Ovary (tissue), 9 donors: ENCODE data around the gene FSTL1. TPM values are rescaled to one million over a fixed set of nuclear protein-coding genes. Genes with fewer than 3 reads are reported as not detected.

ENCODE experiments used
- DNase-seq, 5 donors: peaks; one replicate each; pipeline ENCODE4 v3.0.0-alpha.2; 2019 to 2020
- H3K27ac ChIP-seq, 2 donors: fragments of 200-600 bp; one replicate each; pipeline versions ENCODE4 v1.5.1 to v1.8.0; 2019 to 2022
- H3K27me3 ChIP-seq: fragments of 200-600 bp; one replicate; pipeline ENCODE4 v1.8.0; 2022
- H3K36me3 ChIP-seq: fragments of 200-600 bp; sonication (generic); one replicate; pipeline ENCODE4 v1.5.1; 2019
- H3K4me1 ChIP-seq: one replicate; pipeline ENCODE4 v1.8.1; 2013; ENCODE audit warnings: mild to moderate bottlenecking, moderate library complexity; ENCODE audit not compliant: insufficient read depth
- H3K4me3 ChIP-seq: fragments of 200-600 bp; sonication (generic); one replicate; pipeline ENCODE4 v1.5.1; 2017
- H3K9me3 ChIP-seq, 2 donors: fragments of 200-600 bp in 1 of 2; sonication (generic) in 1 of 2; one replicate each; pipeline versions ENCODE4 v1.5.1 to v1.8.1; 2013 to 2019; ENCODE audit warnings: mild to moderate bottlenecking in 1 of 2, moderate library complexity in 1 of 2
- EP300 ChIP-seq: sonication (generic); formaldehyde crosslinking; IDR thresholded peaks from one replicate; pipeline ENCODE4 v1.6.1; 2017; ENCODE audit warnings: antibody characterized with exemption
- POLR2A ChIP-seq: fragments of 450-650 bp; IDR thresholded peaks from one replicate; pipeline ENCODE4 v1.6.1; 2017; ENCODE audit warnings: antibody characterized with exemption, mild to moderate bottlenecking, moderate library complexity
- WGBS, 3 donors: extraction: QIAGEN DNeasy Blood & Tissue Kit in 1 of 3; methylation state at CpG; one replicate each; pipeline versions ENCODE4 v1.1.5 to v1.1.7; 2013 to 2017; 5-methylcytosine and 5-hydroxymethylcytosine counted together
- intact Hi-C, 4 donors: fragments of 100-400 bp; cut with DNase I; formaldehyde crosslinking; loops; one replicate each; pipeline versions ENCODE4 v1.11.0 to v1.15.1; 2022 to 2023
- polyA plus RNA-seq, 2 donors: library from polyadenylated mRNA; stranded (reverse); fragments of 200-250 nt in 1 of 2; fragments of 350-450 nt in 1 of 2; fragmentation: Illumina TruSeq in 1 of 2; extraction: RNeasy Lipid Tissue Mini Kit (QIAGEN cat#74804) in 1 of 2; gene quantifications; one replicate each; pipeline ENCODE4 v1.2.3, GENCODE V29; 2013 to 2014
- total RNA-seq, 7 donors: library from RNA; depleted of rRNA in 2 of 7; stranded (reverse); fragments of >200 nt in 2 of 7; fragmentation: NEBNext Ultra II Directional in 3 of 7; extraction: Animal tissue kit (Norgen Biotek cat#: 25700) in 3 of 7; gene quantifications; one replicate each; pipeline versions ENCODE4 v1.1.0 to v1.2.4, GENCODE V29; 2016 to 2023
- TF ChIP-seq, protein P1 (sequence below), 3 donors: fragments of 450-650 bp in 2 of 3; fragments of 200-600 bp in 1 of 3; IDR thresholded peaks; one replicate each; pipeline versions ENCODE4 v1.5.1 to v1.8.0; 2016 to 2022; ENCODE audit warnings: antibody characterized with exemption in 3 of 3, mild to moderate bottlenecking in 1 of 3
- donor health status: DM: no; HTN: no; CAD: no; lungs with moderate emphysema.
- donor health status: DM: no; HTN: no; CAD: no.
- donor health status: Bipolar disorder and iron deficiency.
- donor health status: DM: yes; HTN: yes; CAD: no.
- donor health status: DM: no; HTN: no; CAD: no.
- donor health status: DM: yes; HTN: yes; CAD: no.

FSTL1 gene
- total and polyA plus RNA-seq, 9 donors = 98.0 to 357 (median 204) TPM

DNA sequence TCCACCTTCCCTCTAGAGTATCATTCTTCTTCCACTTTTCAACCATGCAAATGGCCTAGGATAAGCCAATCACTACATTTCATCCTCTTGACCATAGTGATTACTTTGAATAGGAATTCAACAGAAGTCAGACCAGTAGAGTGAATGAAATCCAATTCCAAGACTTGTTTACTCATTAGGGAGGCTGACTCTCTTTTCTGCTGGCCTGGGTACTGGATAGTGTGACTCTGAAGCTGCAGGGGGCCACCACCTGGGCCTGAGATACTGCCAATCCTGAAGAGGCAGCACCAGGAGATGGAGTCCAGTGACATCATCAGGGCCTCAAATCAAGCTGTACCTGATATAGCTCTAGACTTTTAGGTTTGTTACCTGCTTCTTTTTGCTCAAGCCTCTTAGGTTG is 7.0 kb upstream of the FSTL1 start:
- DNase-seq = no peak
- Histone ChIP-seq H3K9me3 (no peaks in the 10 kb centered on the region), H3K27me3 (no peaks in the 10 kb centered on the region), H3K36me3 (no peaks in the 10 kb centered on the region), H3K27ac (no peak overlapping the region), H3K4me3 (no peak overlapping the region), H3K4me1 (peaks cover 5% of the 10 kb centered on the region)
- TF ChIP-seq POLR2A (no peak), EP300 (no peak)
- TF ChIP-seq, protein P1, sequence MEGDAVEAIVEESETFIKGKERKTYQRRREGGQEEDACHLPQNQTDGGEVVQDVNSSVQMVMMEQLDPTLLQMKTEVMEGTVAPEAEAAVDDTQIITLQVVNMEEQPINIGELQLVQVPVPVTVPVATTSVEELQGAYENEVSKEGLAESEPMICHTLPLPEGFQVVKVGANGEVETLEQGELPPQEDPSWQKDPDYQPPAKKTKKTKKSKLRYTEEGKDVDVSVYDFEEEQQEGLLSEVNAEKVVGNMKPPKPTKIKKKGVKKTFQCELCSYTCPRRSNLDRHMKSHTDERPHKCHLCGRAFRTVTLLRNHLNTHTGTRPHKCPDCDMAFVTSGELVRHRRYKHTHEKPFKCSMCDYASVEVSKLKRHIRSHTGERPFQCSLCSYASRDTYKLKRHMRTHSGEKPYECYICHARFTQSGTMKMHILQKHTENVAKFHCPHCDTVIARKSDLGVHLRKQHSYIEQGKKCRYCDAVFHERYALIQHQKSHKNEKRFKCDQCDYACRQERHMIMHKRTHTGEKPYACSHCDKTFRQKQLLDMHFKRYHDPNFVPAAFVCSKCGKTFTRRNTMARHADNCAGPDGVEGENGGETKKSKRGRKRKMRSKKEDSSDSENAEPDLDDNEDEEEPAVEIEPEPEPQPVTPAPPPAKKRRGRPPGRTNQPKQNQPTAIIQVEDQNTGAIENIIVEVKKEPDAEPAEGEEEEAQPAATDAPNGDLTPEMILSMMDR (IDR thresholded peaks at IDR 0.05) = no peak
- intact Hi-C loops = no loop called here

GRCh38 chr3:120454076-120454689 is 3.4 kb upstream of the FSTL1 start:
- WGBS, 3 donors = 55 to 73% (median 56%) methylated on average over 1 of the region's 1 CpG
- Histone ChIP-seq H3K27me3 (no peaks in the 10 kb centered on the region), H3K4me3 (no peak overlapping the region), H3K9me3 (no peaks in the 10 kb centered on the region), H3K4me1 (peaks cover 4% of the 10 kb centered on the region), H3K36me3 (no peaks in the 10 kb centered on the region), H3K27ac (no peak overlapping the region)
- TF ChIP-seq, protein P1 (IDR thresholded peaks at IDR 0.05) = no peak
- TF ChIP-seq EP300 (no peak), POLR2A (no peak)
- DNase-seq = no peak
- intact Hi-C loops = no loop called here

- Histone ChIP-seq H3K27ac (no peak overlapping the region), H3K4me1 (peaks cover 12% of the 10 kb centered on the region), H3K4me3 (no peak overlapping the region), H3K27me3 (no peaks in the 10 kb centered on the region), H3K9me3 (no peaks in the 10 kb centered on the region), H3K36me3 (no peaks in the 10 kb centered on the region)
- TF ChIP-seq EP300 (no peak), POLR2A (no peak)
- TF ChIP-seq, protein P1 (IDR thresholded peaks at IDR 0.05) = no peak
- intact Hi-C loops = no loop called here
- WGBS, 3 donors = 84 to 90% (median 86%) methylated on average over 4 of the region's 4 CpGs
- no peak for DNase-seq
Observed at GRCh38 chr3:120452816-120453215, 2.0 kb upstream of the FSTL1 start.

GRCh38 chr3:120451806-120452205 is 1.0 kb upstream of the FSTL1 start:
- Histone ChIP-seq H3K4me1 (peaks cover 16% of the 10 kb centered on the region), H3K4me3 (peak overlapping the region; percentile 89), H3K27ac (peak overlapping the region; percentile 80 to 85), H3K27me3 (no peaks in the 10 kb centered on the region), H3K36me3 (no peaks in the 10 kb centered on the region), H3K9me3 (no peaks in the 10 kb centered on the region)
- DNase-seq = no peak
- intact Hi-C loops = no loop called here
- WGBS, 3 donors = 88 to 91% (median 91%) methylated on average over 6 of the region's 6 CpGs
- TF ChIP-seq POLR2A = no peak
- no peak for TF ChIP-seq EP300
- TF ChIP-seq, protein P1 (IDR thresholded peaks at IDR 0.05) = no peak
